ENCODE measurements around the gene TOX2.

TOX2 gene
- total RNA-seq: 1.7 reads per million

- peak; percentile 31 for DNase-seq
Measured at GRCh38 chr20:43914311-43915210, at the start of gene TOX2. Gene TOX2 (plus strand): TSS chr20:43914852. CDS start chr20:43914892, 40 bp downstream.

- DNase-seq: no peak
Measured at GRCh38 chr20:43868091-43868490, 46.6 kb upstream of the TOX2 start.

GRCh38 chr20:43870484-43870883 lies 44.2 kb upstream of the TOX2 start:
- DNase-seq: no peak

GRCh38 chr20:43878776-43879175 lies 35.9 kb upstream of the TOX2 start:
- DNase-seq: no peak

- no peak for DNase-seq
Measured at GRCh38 chr20:43893930-43894329, 20.7 kb upstream of the TOX2 start.

- DNase-seq: no peak
Measured at GRCh38 chr20:43894491-43894890, 20.2 kb upstream of the TOX2 start.

- no peak for DNase-seq
Measured at GRCh38 chr20:43895235-43895634, 19.4 kb upstream of the TOX2 start.

- DNase-seq: no peak
Measured at GRCh38 chr20:43899274-43900120, 15.2 kb upstream of the TOX2 start.

GRCh38 chr20:43900121-43900466 lies 14.6 kb upstream of the TOX2 start:
- DNase-seq: no peak

- no peak for DNase-seq
Measured at GRCh38 chr20:43900496-43900895, 14.2 kb upstream of the TOX2 start.

- DNase-seq: no peak
Measured at GRCh38 chr20:43901296-43901695, 13.4 kb upstream of the TOX2 start.

- DNase-seq: no peak
Measured at GRCh38 chr20:43903953-43904826, 10.5 kb upstream of the TOX2 start.

GRCh38 chr20:43904827-43905177 lies 9.8 kb upstream of the TOX2 start:
- DNase-seq: no peak

GRCh38 chr20:43906505-43907034 lies 8.1 kb upstream of the TOX2 start:
- DNase-seq: no peak

GRCh38 chr20:43909211-43909610 lies 5.4 kb upstream of the TOX2 start:
- no peak for DNase-seq

- DNase-seq: no peak
Measured at GRCh38 chr20:43909720-43910119, 4.9 kb upstream of the TOX2 start.

- no peak for DNase-seq
Measured at GRCh38 chr20:43910564-43910963, 4.1 kb upstream of the TOX2 start.

- no peak for DNase-seq
Measured at GRCh38 chr20:43911066-43911465, 3.6 kb upstream of the TOX2 start.

GRCh38 chr20:43913291-43914025 lies 1.2 kb upstream of the TOX2 start:
- DNase-seq: no peak

GRCh38 chr20:43915211-43916072 lies 790 bp downstream of the TOX2 start:
- peak; percentile 13 for DNase-seq
